AG04450 (cell line): ENCODE measurements around the gene PKD2. TPM values are rescaled to one million over a fixed set of nuclear protein-coding genes. Genes with fewer than 3 reads are reported as not detected.

Source experiments
- CTCF ChIA-PET: fragments of 300-600, 350-600 bp; formaldehyde crosslinking; extraction: SDS; loops from one replicate; lab custom pipeline; 2022; ENCODE audit warnings: antibody characterized with exemption, inconsistent platforms; lab: Charles Lee
- POLR2A ChIA-PET: fragments of 350-600 bp; formaldehyde crosslinking; extraction: SDS; loops from one replicate; lab custom pipeline; 2021; ENCODE audit warnings: antibody characterized with exemption, inconsistent platforms; lab: Yijun Ruan, JAX
- DNase-seq: peaks from one replicate; pipeline ENCODE4 v3.0.0-alpha.2; 2011; ENCODE audit warnings: low read depth, low spot score
- H3K27ac ChIP-seq: one replicate; pipeline ENCODE4 v1.5.1; 2012; ENCODE audit warnings: low read depth, low read length, control low read depth
- H3K27me3 ChIP-seq: one replicate; pipeline ENCODE4 v1.6.0; 2012; ENCODE audit warnings: low read length; ENCODE audit not compliant: control insufficient read depth, insufficient read depth
- H3K4me3 ChIP-seq: 2 replicates; pipeline ENCODE4 v1.5.1; 2011; ENCODE audit warnings: mild to moderate bottlenecking, low read depth, low read length, control low read depth
- H3K9me3 ChIP-seq: 2 replicates; pipeline ENCODE4 v1.5.1; 2012; ENCODE audit warnings: low read length; ENCODE audit not compliant: control insufficient read depth, insufficient read depth
- CTCF ChIP-seq: IDR thresholded peaks from 2 replicates; pipeline ENCODE4 v1.5.1; 2011; ENCODE audit warnings: low read depth, low read length, control low read depth, inconsistent platforms
- polyA plus RNA-seq: library from polyadenylated mRNA; depleted of rRNA; stranded (reverse); fragments of >200 nt; gene quantifications from 2 replicates; pipeline ENCODE4 v1.2.3, GENCODE V29; 2011

PKD2 gene
- polyA plus RNA-seq, 1 experiment: 65.1 TPM

GRCh38 chr4:88037447-88037846, 30.0 kb downstream of the PKD2 start:
- DNase-seq: no peak
- CTCF ChIA-PET: interaction anchor here (1.1 to 6.1 kb wide), 4 partner anchors 64 to 478 kb away, joined by 3 to 39 read pairs (median 3); no protein-coding TSS in a partner anchor
- H3K4me3 ChIP-seq: no peak overlapping the region
- H3K9me3 ChIP-seq: no peaks in the 10 kb centered on the region
- POLR2A ChIA-PET: no interaction called here
- TF ChIP-seq CTCF: no peak
- H3K27me3 ChIP-seq: no peaks in the 10 kb centered on the region
- H3K27ac ChIP-seq: no peak overlapping the region

- no peak for DNase-seq
- Histone ChIP-seq H3K9me3 (no peaks in the 10 kb centered on the region), H3K27ac (no peak overlapping the region), H3K4me3 (no peak overlapping the region), H3K27me3 (no peaks in the 10 kb centered on the region)
- no peak for TF ChIP-seq CTCF
- ChIA-PET CTCF (interaction anchor here (1.1 to 6.1 kb wide), 3 partner anchors 173 to 477 kb away, joined by 3 to 39 read pairs (median 3); no protein-coding TSS in a partner anchor), POLR2A (no interaction called here)
These were observed 30.5 kb downstream of the PKD2 start for GRCh38 chr4:88037936-88038335.

GRCh38 chr4:88040707-88041106, 33.3 kb downstream of the PKD2 start:
- H3K4me3 ChIP-seq: no peak overlapping the region
- H3K27ac ChIP-seq: no peak overlapping the region
- H3K9me3 ChIP-seq: no peaks in the 10 kb centered on the region
- no peaks in the 10 kb centered on the region for H3K27me3 ChIP-seq
- CTCF ChIA-PET: interaction anchor here (6.1 kb wide), 1 partner anchor 171 kb away, joined by 39 read pairs; no protein-coding TSS in a partner anchor
- no peak for DNase-seq
- POLR2A ChIA-PET: no interaction called here
- TF ChIP-seq CTCF: no peak

- H3K4me3 ChIP-seq: no peak overlapping the region
- no peak for TF ChIP-seq CTCF
- no peak overlapping the region for H3K27ac ChIP-seq
- DNase-seq: no peak
- no peaks in the 10 kb centered on the region for H3K9me3 ChIP-seq
- POLR2A ChIA-PET: no interaction called here
- no peaks in the 10 kb centered on the region for H3K27me3 ChIP-seq
- CTCF ChIA-PET: interaction anchor here (1.0 to 6.1 kb wide), 2 partner anchors 8 to 170 kb away, joined by 5 to 39 read pairs; no protein-coding TSS in a partner anchor
These were observed 34.2 kb downstream of the PKD2 start for GRCh38 chr4:88041626-88042025.

GRCh38 chr4:88043001-88043400, 35.6 kb downstream of the PKD2 start:
- TF ChIP-seq CTCF: no peak
- POLR2A ChIA-PET: no interaction called here
- no peaks in the 10 kb centered on the region for H3K27me3 ChIP-seq

More at GRCh38 chr4:88043001-88043400, 35.6 kb downstream of the PKD2 start:
- no peaks in the 10 kb centered on the region for H3K9me3 ChIP-seq
- H3K4me3 ChIP-seq: no peak overlapping the region
- CTCF ChIA-PET: interaction anchor here (0.9 to 1.5 kb wide), 3 partner anchors 10 to 472 kb away, joined by 3 to 5 read pairs (median 3); no protein-coding TSS in a partner anchor
- H3K27ac ChIP-seq: no peak overlapping the region
- DNase-seq: no peak
